Caco-2 (cell line): Measurements from ENCODE around the gene E2F8. TPM values are rescaled to one million over a fixed set of nuclear protein-coding genes. Genes with fewer than 3 reads are reported as not detected.
A peak's percentile ranks its signal among the peaks of the same experiment; 100 is the strongest.

Experiments used
- BruUV-seq: library from RNA; stranded (reverse); fragments of 400-500 nt; replicated peaks from 2 replicates; lab custom pipeline; 2021; lab: Mats Ljungman, UMichigan
- CTCF ChIA-PET: fragments of 300-600 bp; sonication (Branson Sonifier 250); formaldehyde crosslinking; loops from one replicate; lab custom pipeline; 2022; ENCODE audit warnings: antibody characterized with exemption; lab: Charles Lee
- POLR2A ChIA-PET: fragments of 300-600 bp; sonication (Branson Sonifier 250); formaldehyde crosslinking; loops from one replicate; lab custom pipeline; 2022; ENCODE audit warnings: antibody characterized with exemption; lab: Charles Lee
- DNase-seq, 2 experiments: peaks; one replicate each; pipeline versions ENCODE4 v3.0.0 to v3.0.0-alpha.2; 2020 to 2022
- H3K27me3 ChIP-seq: replicated peaks from 2 replicates; pipeline ENCODE4 v1.6.0; 2011; ENCODE audit warnings: low read length; ENCODE audit not compliant: control insufficient read depth, insufficient read depth
- H3K36me3 ChIP-seq: 2 replicates; pipeline ENCODE4 v1.5.1; 2011; ENCODE audit warnings: low read length; ENCODE audit not compliant: control insufficient read depth, insufficient read depth
- H3K4me1 ChIP-seq: fragments of 250-450 bp; sonication (Bioruptor Pico); 2 replicates; pipeline ENCODE4 v1.5.1; 2020; ENCODE audit warnings: mild to moderate bottlenecking
- H3K4me3 ChIP-seq: 2 replicates; pipeline ENCODE4 v1.5.1; 2011; ENCODE audit warnings: low read depth, mild to moderate bottlenecking, control low read depth, low read length
- H3K9me3 ChIP-seq: fragments of 250-450 bp; sonication (Bioruptor Pico); 2 replicates; pipeline ENCODE4 v1.5.1; 2020; ENCODE audit warnings: mild to moderate bottlenecking, moderate library complexity
- H3K27ac Mint-ChIP-seq: one replicate; pipeline ENCODE4 v1.8.0; 2022; ENCODE audit warnings: mixed read lengths; ENCODE audit not compliant: unreplicated experiment
- H3K27me3 Mint-ChIP-seq: one replicate; pipeline ENCODE4 v1.8.0; 2022; ENCODE audit warnings: mixed read lengths; ENCODE audit not compliant: insufficient read depth, unreplicated experiment
- H3K36me3 Mint-ChIP-seq: one replicate; pipeline ENCODE4 v1.8.0; 2022; ENCODE audit warnings: mild to moderate bottlenecking, mixed read lengths; ENCODE audit not compliant: insufficient read depth, unreplicated experiment
- H3K4me1 Mint-ChIP-seq: one replicate; pipeline ENCODE4 v1.8.0; 2022; ENCODE audit warnings: low read depth, mixed read lengths; ENCODE audit not compliant: unreplicated experiment
- H3K4me3 Mint-ChIP-seq: one replicate; pipeline ENCODE4 v1.8.0; 2022; ENCODE audit warnings: mild to moderate bottlenecking, moderate library complexity, mixed read lengths; ENCODE audit not compliant: unreplicated experiment
- H3K9me3 Mint-ChIP-seq: one replicate; pipeline ENCODE4 v1.8.0; 2022; ENCODE audit warnings: mixed read lengths; ENCODE audit not compliant: unreplicated experiment
- CTCF ChIP-seq, 2 experiments: fragments of 200-600 bp in 1 of 2; IDR thresholded peaks; 1 replicate in 1 of 2; 2 replicates in 1 of 2; pipeline versions ENCODE4 v1.5.1 to v1.8.0; 2011 to 2022; ENCODE audit warnings: antibody characterized with exemption in 1 of 2, control low read depth in 1 of 2, inconsistent platforms in 1 of 2, low read depth in 1 of 2, low read length in 1 of 2, mild to moderate bottlenecking in 1 of 2, moderate library complexity in 1 of 2; ENCODE audit not compliant: insufficient read depth in 1 of 2, severe bottlenecking in 1 of 2, unreplicated experiment in 1 of 2
- intact Hi-C: fragments of 100-400 bp; cut with micrococcal nuclease; formaldehyde crosslinking; loops from one replicate; pipeline ENCODE4 v1.10.0; 2022; ENCODE audit not compliant: unreplicated experiment
- total RNA-seq: library from RNA; stranded (reverse); gene quantifications from 2 replicates; pipeline ENCODE4 v1.2.3, GENCODE V29; 2022

The E2F8 gene
- total RNA-seq, 1 experiment from 2014 or later: 38.1 TPM

- no peak overlapping the region for H3K27ac Mint-ChIP-seq
- peaks cover 10% of the 10 kb centered on the region; the same call in 1 of the 2 replicates for H3K4me1 ChIP-seq
- no peak overlapping the region for H3K4me3 ChIP-seq
- H3K4me3 Mint-ChIP-seq: no peak overlapping the region
- H3K4me1 Mint-ChIP-seq: peaks cover 14% of the 10 kb centered on the region
- CTCF ChIA-PET: interaction anchor here (0.6 kb wide), 1 partner anchor 1807 kb away, joined by 5 read pairs; no protein-coding TSS in a partner anchor
- no peaks in the 10 kb centered on the region for H3K27me3 Mint-ChIP-seq
- TF ChIP-seq CTCF (IDR thresholded peaks at IDR 0.05; ENCODE audit: insufficient read depth in 1 of 2, low read depth in 1 of 2, low read length in 1 of 2, severe bottlenecking in 1 of 2, unreplicated experiment in 1 of 2): no peak
- no TSS peak for BruUV-seq
- no peaks in the 10 kb centered on the region for H3K36me3 ChIP-seq
- no peaks in the 10 kb centered on the region for H3K9me3 ChIP-seq
- intact Hi-C loops: no loop called here
- DNase-seq: no peak
- H3K36me3 Mint-ChIP-seq: no peaks in the 10 kb centered on the region
- H3K27me3 ChIP-seq: no peaks in the 10 kb centered on the region
- H3K9me3 Mint-ChIP-seq: no peaks in the 10 kb centered on the region
- POLR2A ChIA-PET: no interaction called here
Measured at GRCh38 chr11:19200410-19201201, 40.1 kb downstream of the E2F8 start.

- H3K27me3 Mint-ChIP-seq: no peaks in the 10 kb centered on the region
Measured at GRCh38 chr11:19199771-19200170, 41.0 kb downstream of the E2F8 start.

GRCh38 chr11:19199048-19199447 lies 41.7 kb downstream of the E2F8 start:
- peak overlapping the region; percentile 62 for H3K27ac Mint-ChIP-seq
- H3K36me3 ChIP-seq: no peaks in the 10 kb centered on the region
- H3K27me3 Mint-ChIP-seq: no peaks in the 10 kb centered on the region
- H3K4me3 Mint-ChIP-seq: no peak overlapping the region
- H3K9me3 Mint-ChIP-seq: no peaks in the 10 kb centered on the region
- no peak overlapping the region for H3K4me3 ChIP-seq
- DNase-seq: no peak
- peaks cover 10% of the 10 kb centered on the region; the same call in 1 of the 2 replicates for H3K4me1 ChIP-seq
- H3K27me3 ChIP-seq: no peaks in the 10 kb centered on the region
- H3K4me1 Mint-ChIP-seq: peaks cover 14% of the 10 kb centered on the region
- intact Hi-C loops: no loop called here
- POLR2A ChIA-PET: no interaction called here
- no TSS peak for BruUV-seq
- no peak for TF ChIP-seq CTCF (IDR thresholded peaks at IDR 0.05; ENCODE audit: insufficient read depth in 1 of 2, low read depth in 1 of 2, low read length in 1 of 2, severe bottlenecking in 1 of 2, unreplicated experiment in 1 of 2)
- H3K36me3 Mint-ChIP-seq: no peaks in the 10 kb centered on the region
- CTCF ChIA-PET: no interaction called here
- H3K9me3 ChIP-seq: no peaks in the 10 kb centered on the region

More at GRCh38 chr11:19199771-19200170, 41.0 kb downstream of the E2F8 start:
- TF ChIP-seq CTCF (IDR thresholded peaks at IDR 0.05; ENCODE audit: insufficient read depth in 1 of 2, low read depth in 1 of 2, low read length in 1 of 2, severe bottlenecking in 1 of 2, unreplicated experiment in 1 of 2): no peak
- intact Hi-C loops: no loop called here
- Histone ChIP-seq H3K4me1 (peaks cover 10% of the 10 kb centered on the region; the same call in 1 of the 2 replicates), H3K36me3 (no peaks in the 10 kb centered on the region), H3K4me3 (no peak overlapping the region), H3K27me3 (no peaks in the 10 kb centered on the region), H3K9me3 (no peaks in the 10 kb centered on the region)
- BruUV-seq: no TSS peak
- no peaks in the 10 kb centered on the region for H3K36me3 Mint-ChIP-seq
- no peak overlapping the region for H3K4me3 Mint-ChIP-seq
- peak overlapping the region; percentile 62 for H3K27ac Mint-ChIP-seq
- CTCF ChIA-PET: interaction anchor here (0.6 kb wide), 1 partner anchor 1806 kb away, joined by 5 read pairs; no protein-coding TSS in a partner anchor
- POLR2A ChIA-PET: no interaction called here
- H3K4me1 Mint-ChIP-seq: peaks cover 14% of the 10 kb centered on the region
- no peak for DNase-seq
- no peaks in the 10 kb centered on the region for H3K9me3 Mint-ChIP-seq
